Stomach (tissue), 9 donors: Measurements from ENCODE around the gene LAMP1. TPM values are rescaled to one million over a fixed set of nuclear protein-coding genes. Genes with fewer than 3 reads are reported as not detected.

Experiments used
- DNase-seq, 2 donors: peaks; one replicate each; pipeline versions ENCODE4 v3.0.0 to v3.0.0-alpha.2; 2013 to 2019
- H3K27ac ChIP-seq, 5 donors: fragments of 200-600 bp in 4 of 5; sonication (generic) in 4 of 5; one replicate each; pipeline ENCODE4 v1.5.1; 2013 to 2019; ENCODE audit warnings: mild to moderate bottlenecking in 1 of 5, moderate library complexity in 1 of 5
- H3K27me3 ChIP-seq, 3 donors: fragments of 200-600 bp; sonication (generic); one replicate each; pipeline ENCODE4 v1.5.1; 2017 to 2019; ENCODE audit warnings: mixed run types in 1 of 3
- H3K36me3 ChIP-seq, 4 donors: fragments of 200-600 bp; sonication (generic); 1 replicate in 3 of 4; 2 replicates in 1 of 4; pipeline ENCODE4 v1.5.1; 2016 to 2019
- H3K4me1 ChIP-seq, 4 donors: fragments of 200-600 bp; sonication (generic); one replicate each; pipeline ENCODE4 v1.5.1; 2016 to 2019
- H3K4me3 ChIP-seq, 4 donors: fragments of 200-600 bp; sonication (generic) in 3 of 4; one replicate each; pipeline ENCODE4 v1.5.1; 2016 to 2019; ENCODE audit warnings: mild to moderate bottlenecking in 1 of 4
- H3K9me3 ChIP-seq, 4 donors: fragments of 200-600 bp; sonication (generic); one replicate each; pipeline ENCODE4 v1.5.1; 2016 to 2019
- CTCF ChIP-seq, 7 experiments: fragments of 450-650 bp in 4 of 7; fragments of 200-600 bp in 3 of 7; sonication (generic) in 3 of 7; IDR thresholded peaks; one replicate each; pipeline ENCODE4 v1.5.1; 2016 to 2019; ENCODE audit warnings: antibody characterized with exemption in 7 of 7, control low read depth in 2 of 7, mild to moderate bottlenecking in 1 of 7
- EP300 ChIP-seq: sonication (generic); formaldehyde crosslinking; IDR thresholded peaks from one replicate; pipeline ENCODE4 v1.6.1; 2017; ENCODE audit warnings: antibody characterized with exemption
- POLR2A ChIP-seq, 4 donors: fragments of 450-650 bp; IDR thresholded peaks; one replicate each; pipeline ENCODE4 v1.6.1; 2016; ENCODE audit warnings: antibody characterized with exemption in 4 of 4, control low read depth in 2 of 4, mild to moderate bottlenecking in 1 of 4, moderate library complexity in 1 of 4
- POLR2AphosphoS5 ChIP-seq, 3 donors: sonication (generic); formaldehyde crosslinking; IDR thresholded peaks; one replicate each; pipeline ENCODE4 v1.6.1; 2016; ENCODE audit warnings: antibody characterized with exemption in 3 of 3
- WGBS, 5 donors: extraction: QIAGEN DNeasy Blood & Tissue Kit in 3 of 5; methylation state at CpG; one replicate each; pipeline versions ENCODE4 v1.1.5 to v1.1.7; 2013 to 2018; 5-methylcytosine and 5-hydroxymethylcytosine counted together
- intact Hi-C: fragments of 100-400 bp; cut with DNase I; formaldehyde crosslinking; loops from one replicate; pipeline ENCODE4 v1.15.1; 2023; ENCODE audit warnings: low total_unique reads
- polyA plus RNA-seq, 3 donors: library from polyadenylated mRNA; stranded (reverse); fragments of 200-250 nt; gene quantifications; one replicate each; pipeline ENCODE4 v1.2.3, GENCODE V29; 2013
- total RNA-seq, 5 donors: library from RNA; depleted of rRNA; stranded (reverse); fragments of >200 nt; gene quantifications; one replicate each; pipeline versions ENCODE4 v1.1.0 to v1.2.3, GENCODE V29; 2014 to 2016
- donor health status: healthy with polysubstance abuse.
- donor health status: Bipolar disorder and iron deficiency.
- donor health status: healthy.

Gene LAMP1
- total and polyA plus RNA-seq, 8 donors: 20.9 to 121 (median 50.0) TPM

- WGBS, 5 donors: 86 to 91% (median 89%) methylated on average over 21 to 32 of the region's 32 CpGs
- Histone ChIP-seq H3K27ac (no peak overlapping the region), H3K36me3 (peaks cover 5 to 71% (median 53%) of the 10 kb centered on the region in 4 donors), H3K4me1 (no peaks in the 10 kb centered on the region), H3K27me3 (no peaks in the 10 kb centered on the region), H3K4me3 (no peak overlapping the region), H3K9me3 (peaks cover 0 to 4% (median 0%) of the 10 kb centered on the region in 4 donors)
- DNase-seq: no peak
- no peak for TF ChIP-seq CTCF (IDR thresholded peaks at IDR 0.05)
- TF ChIP-seq POLR2AphosphoS5 (IDR thresholded peaks at IDR 0.05): no peak
- no peak for TF ChIP-seq EP300
- TF ChIP-seq POLR2A (IDR thresholded peaks at IDR 0.05): no peak
- intact Hi-C loops: no loop called here
Observed at GRCh38 chr13:113350065-113350937, 53.3 kb downstream of the LAMP1 start.

GRCh38 chr13:113350938-113351335 lies 53.9 kb downstream of the LAMP1 start:
- intact Hi-C loops: no loop called here
- H3K4me1 ChIP-seq: no peaks in the 10 kb centered on the region
- H3K4me3 ChIP-seq: no peak overlapping the region
- peaks cover 5 to 67% (median 49%) of the 10 kb centered on the region in 4 donors for H3K36me3 ChIP-seq
- H3K9me3 ChIP-seq: no peaks in the 10 kb centered on the region
- H3K27ac ChIP-seq: no peak overlapping the region
- no peaks in the 10 kb centered on the region for H3K27me3 ChIP-seq
- TF ChIP-seq POLR2A (IDR thresholded peaks at IDR 0.05) (no peak), POLR2AphosphoS5 (IDR thresholded peaks at IDR 0.05) (no peak), EP300 (no peak), CTCF (IDR thresholded peaks at IDR 0.05) (no peak)
- 91 to 96% (median 96%) methylated on average over 12 to 20 of the region's 20 CpGs for WGBS, 5 donors
- no peak for DNase-seq

- intact Hi-C loops: no loop called here
- TF ChIP-seq CTCF (IDR thresholded peaks at IDR 0.05) (no peak), POLR2AphosphoS5 (IDR thresholded peaks at IDR 0.05) (no peak), POLR2A (IDR thresholded peaks at IDR 0.05) (no peak), EP300 (no peak)
- Histone ChIP-seq H3K4me1 (no peaks in the 10 kb centered on the region), H3K4me3 (no peak overlapping the region), H3K27me3 (no peaks in the 10 kb centered on the region), H3K9me3 (no peaks in the 10 kb centered on the region), H3K27ac (no peak overlapping the region), H3K36me3 (peaks cover 5 to 67% (median 49%) of the 10 kb centered on the region in 4 donors)
- 74 to 85% (median 83%) methylated on average over 9 to 17 of the region's 17 CpGs for WGBS, 5 donors
- DNase-seq: peak in 1 of 2 donors; percentile 20
Observed at GRCh38 chr13:113351514-113352026, 54.5 kb downstream of the LAMP1 start.

GRCh38 chr13:113353254-113353653 lies 56.2 kb downstream of the LAMP1 start:
- peaks cover 5 to 59% (median 46%) of the 10 kb centered on the region in 4 donors for H3K36me3 ChIP-seq
- TF ChIP-seq CTCF (IDR thresholded peaks at IDR 0.05) (no peak), POLR2AphosphoS5 (IDR thresholded peaks at IDR 0.05) (no peak), EP300 (no peak), POLR2A (IDR thresholded peaks at IDR 0.05) (no peak)
- intact Hi-C loops: no loop called here
- WGBS, 5 donors: 85 to 90% (median 89%) methylated on average over 12 of the region's 12 CpGs
- H3K4me3 ChIP-seq: no peak overlapping the region
- no peaks in the 10 kb centered on the region for H3K9me3 ChIP-seq
- no peak for DNase-seq
- no peaks in the 10 kb centered on the region for H3K27me3 ChIP-seq
- no peak overlapping the region for H3K27ac ChIP-seq
- H3K4me1 ChIP-seq: no peaks in the 10 kb centered on the region
